ENCODE measurements around the gene RHOT1.
"Not testable (repeated sequence)": the region's sequence is repeated elsewhere in the genome, so short reads cannot be mapped to it uniquely, and the experiment has no call there.

Gene RHOT1

GRCh38 chr17:32259586-32259985, 117.3 kb downstream of the RHOT1 start:
- Histone ChIP-seq H3K4me2 (no peak overlapping the region), H3K79me2 (ENCODE audit: insufficient read depth, low read depth) (no peaks in the 10 kb centered on the region), H3K4me3 (IDR thresholded peaks at IDR 0.05; ENCODE audit: insufficient read depth, low read depth, low read length) (no peak overlapping the region), H2AFZ (ENCODE audit: low read depth) (no peak overlapping the region), H3K4me1 (ENCODE audit: low read depth, poor library complexity, severe bottlenecking) (no peaks in the 10 kb centered on the region), H3K36me3 (ENCODE audit: insufficient read depth) (no peaks in the 10 kb centered on the region), H3K27me3 (ENCODE audit: insufficient read depth, low read depth) (peaks cover 9% of the 10 kb centered on the region; the same call in 1 of the 2 replicates), H3K27ac (no peak overlapping the region), H4K20me1 (ENCODE audit: insufficient read depth) (no peaks in the 10 kb centered on the region), H3K9ac (no peak overlapping the region)
- no peak for TF ChIP-seq CTCF (conservative IDR thresholded peaks at IDR 0.05; ENCODE audit: low read depth, low read length)

GRCh38 chr17:32261417-32261736, 119.1 kb downstream of the RHOT1 start:
- Histone ChIP-seq H3K36me3 (ENCODE audit: insufficient read depth) (no peaks in the 10 kb centered on the region), H3K4me1 (ENCODE audit: low read depth, poor library complexity, severe bottlenecking) (no peaks in the 10 kb centered on the region), H3K9ac (no peak overlapping the region), H4K20me1 (ENCODE audit: insufficient read depth) (no peaks in the 10 kb centered on the region), H2AFZ (ENCODE audit: low read depth) (no peak overlapping the region), H3K4me3 (IDR thresholded peaks at IDR 0.05; ENCODE audit: insufficient read depth, low read depth, low read length) (no peak overlapping the region), H3K27me3 (ENCODE audit: insufficient read depth, low read depth) (peaks cover 19% of the 10 kb centered on the region; the same call in 1 of the 2 replicates), H3K79me2 (ENCODE audit: insufficient read depth, low read depth) (no peaks in the 10 kb centered on the region), H3K27ac (no peak overlapping the region), H3K4me2 (no peak overlapping the region)
- TF ChIP-seq CTCF (conservative IDR thresholded peaks at IDR 0.05; ENCODE audit: low read depth, low read length) = no peak

DNA sequence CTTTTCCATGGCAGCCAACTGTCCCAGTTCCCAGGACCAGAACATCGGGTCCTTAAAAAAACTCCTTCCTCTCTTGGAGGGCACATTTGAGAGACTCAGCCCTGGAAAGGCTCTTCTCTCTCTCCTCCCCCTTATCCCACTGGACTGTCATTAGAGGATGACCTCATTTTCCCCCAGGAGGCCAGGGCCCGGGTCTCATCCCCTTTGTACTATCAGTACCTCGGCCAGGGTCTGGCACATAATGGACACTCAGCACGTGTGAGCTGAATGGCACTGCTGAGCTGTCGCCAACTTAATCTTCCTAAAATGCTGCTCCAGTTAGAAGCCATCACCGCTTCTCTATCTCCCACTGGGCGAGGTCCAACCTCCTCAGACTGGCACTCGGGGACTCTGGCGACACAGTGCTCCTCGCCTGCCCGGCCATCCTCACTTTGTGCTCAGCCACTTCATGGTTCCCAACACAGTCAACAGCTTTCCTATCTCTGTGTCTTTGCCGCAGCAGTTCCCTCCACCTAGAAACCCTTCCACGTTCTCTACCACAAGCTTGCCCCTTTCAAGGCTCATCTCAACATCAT, 119.7 kb downstream of the RHOT1 start:
- no peak for TF ChIP-seq CTCF (conservative IDR thresholded peaks at IDR 0.05; ENCODE audit: low read depth, low read length)
- Histone ChIP-seq H3K27me3 (ENCODE audit: insufficient read depth, low read depth) (peaks cover 25% of the 10 kb centered on the region), H3K4me2 (no peak overlapping the region)

DNA sequence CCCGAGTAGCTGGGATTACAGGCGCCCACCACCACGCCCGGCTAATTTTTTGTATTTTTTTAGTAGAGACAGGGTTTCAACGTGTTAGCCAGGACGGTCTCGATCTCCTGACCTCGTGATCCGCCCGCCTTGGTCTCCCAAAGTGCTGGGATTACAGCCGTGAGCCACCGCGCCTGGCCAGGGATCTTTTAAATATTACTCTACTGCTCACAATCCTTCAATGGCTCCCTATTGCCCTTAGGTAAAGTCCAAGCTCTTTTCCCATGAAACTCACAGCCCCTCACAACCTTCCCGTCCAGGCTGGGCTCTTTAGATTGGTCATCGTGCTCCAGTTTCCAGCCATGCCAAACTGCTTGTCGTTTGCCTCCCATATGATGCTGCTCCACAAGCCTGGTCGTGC, 121.2 kb downstream of the RHOT1 start:
- not testable (repeated sequence) for H3K79me2 ChIP-seq (ENCODE audit: insufficient read depth, low read depth); H3K9ac ChIP-seq; H3K4me1 ChIP-seq (ENCODE audit: low read depth, poor library complexity, severe bottlenecking); H4K20me1 ChIP-seq (ENCODE audit: insufficient read depth); H3K36me3 ChIP-seq (ENCODE audit: insufficient read depth); H3K4me3 ChIP-seq (IDR thresholded peaks at IDR 0.05; ENCODE audit: insufficient read depth, low read depth, low read length); H3K27ac ChIP-seq; H3K4me2 ChIP-seq; H2AFZ ChIP-seq (ENCODE audit: low read depth)
- peaks cover 40% of the 10 kb centered on the region for H3K27me3 ChIP-seq (ENCODE audit: insufficient read depth, low read depth)

More for the DNA sequence above, 119.7 kb downstream of the RHOT1 start:
- H2AFZ ChIP-seq (ENCODE audit: low read depth) = no peak overlapping the region
- no peaks in the 10 kb centered on the region for H3K79me2 ChIP-seq (ENCODE audit: insufficient read depth, low read depth)
- H3K9ac ChIP-seq = no peak overlapping the region
- H3K36me3 ChIP-seq (ENCODE audit: insufficient read depth) = no peaks in the 10 kb centered on the region
- no peaks in the 10 kb centered on the region for H3K4me1 ChIP-seq (ENCODE audit: low read depth, poor library complexity, severe bottlenecking)
- no peak overlapping the region for H3K4me3 ChIP-seq (IDR thresholded peaks at IDR 0.05; ENCODE audit: insufficient read depth, low read depth, low read length)
- no peak overlapping the region for H3K27ac ChIP-seq
- no peaks in the 10 kb centered on the region for H4K20me1 ChIP-seq (ENCODE audit: insufficient read depth)

GRCh38 chr17:32264140-32264799, 122.0 kb downstream of the RHOT1 start:
- H3K4me3 ChIP-seq (IDR thresholded peaks at IDR 0.05; ENCODE audit: insufficient read depth, low read depth, low read length) = no peak overlapping the region
- H4K20me1 ChIP-seq (ENCODE audit: insufficient read depth) = no peaks in the 10 kb centered on the region
- H3K27me3 ChIP-seq (ENCODE audit: insufficient read depth, low read depth) = peaks cover 48% of the 10 kb centered on the region
- H2AFZ ChIP-seq (ENCODE audit: low read depth) = no peak overlapping the region
- H3K79me2 ChIP-seq (ENCODE audit: insufficient read depth, low read depth) = no peaks in the 10 kb centered on the region
- TF ChIP-seq CTCF (conservative IDR thresholded peaks at IDR 0.05; ENCODE audit: low read depth, low read length) = 0 out of 2 replicates have a peak, but pooled peaks have one; percentile 14
- no peaks in the 10 kb centered on the region for H3K4me1 ChIP-seq (ENCODE audit: low read depth, poor library complexity, severe bottlenecking)
- H3K9ac ChIP-seq = no peak overlapping the region
- no peaks in the 10 kb centered on the region for H3K36me3 ChIP-seq (ENCODE audit: insufficient read depth)
- no peak overlapping the region for H3K4me2 ChIP-seq
- H3K27ac ChIP-seq = no peak overlapping the region
